ENCODE measurements around the gene JAK3.
"Not testable (repeated sequence)": the region's sequence is repeated elsewhere in the genome, so short reads cannot be mapped to it uniquely, and the experiment has no call there.

The JAK3 gene

DNA sequence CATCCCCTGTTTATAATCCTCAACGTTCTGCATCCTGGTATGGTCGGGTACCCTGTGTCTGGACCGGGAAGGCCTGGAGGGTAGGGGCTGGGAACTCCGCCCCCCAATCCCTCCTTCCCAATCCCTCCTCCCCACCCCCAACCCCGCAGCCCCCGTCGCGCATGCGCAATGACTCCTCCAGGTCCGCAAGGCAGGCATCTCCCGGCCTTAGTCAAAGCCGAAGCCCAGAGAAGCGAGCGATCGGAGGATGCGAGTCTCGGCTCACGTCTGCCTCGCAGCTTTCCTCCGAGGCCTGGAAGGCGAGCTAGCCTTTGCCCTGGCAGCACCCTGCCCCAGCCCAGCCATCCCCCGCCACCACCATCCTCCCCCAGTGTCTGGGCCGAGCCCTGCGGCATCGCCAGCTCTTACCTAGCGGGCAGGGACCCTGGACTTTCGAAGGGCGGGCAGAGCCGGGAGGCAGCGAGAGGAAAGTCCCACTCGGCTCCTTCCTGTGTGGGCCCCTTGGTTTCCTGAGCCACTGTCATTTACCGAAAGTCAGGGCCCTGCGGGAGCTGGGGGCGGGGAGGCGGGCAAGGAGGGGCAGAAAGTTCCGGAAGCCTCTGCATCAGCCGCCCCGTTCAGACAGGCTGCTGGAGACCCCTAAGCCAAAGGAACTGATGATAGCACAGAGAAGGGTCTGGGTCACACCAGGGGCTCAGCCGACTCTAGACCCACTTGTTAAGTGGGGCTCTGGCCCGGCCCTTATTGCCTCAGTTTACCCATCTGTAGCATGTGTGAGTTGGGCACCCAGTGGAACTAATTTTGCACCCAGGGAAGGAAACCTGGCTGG is at the start of gene JAK3:
TSS of gene JAK3 (minus strand) at position 445 of the 829 bp plus-strand sequence. CDS start 3,565 bp downstream, outside the sequence.
- peak; percentile 95 for DNase-seq

DNA sequence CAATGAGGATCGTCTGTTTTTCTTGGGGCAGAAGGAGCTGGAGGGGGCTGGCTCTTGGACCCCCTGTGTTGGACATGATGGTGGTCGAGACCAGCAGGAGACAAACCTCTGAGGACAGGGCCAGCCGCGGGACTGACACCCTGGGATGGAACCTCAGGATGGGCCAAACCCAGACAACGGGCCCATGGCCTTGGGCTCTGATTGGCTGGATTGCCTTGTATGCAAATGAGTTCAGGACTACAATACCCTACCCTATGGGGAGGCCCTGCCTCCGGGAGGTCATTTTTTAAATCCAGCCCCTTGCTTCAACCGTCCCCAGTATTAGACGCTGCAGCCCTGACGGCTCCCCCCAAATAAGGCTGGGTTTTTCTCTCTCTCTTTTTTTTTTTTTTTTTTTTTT is 46.0 kb upstream of the JAK3 start:
- no peak for DNase-seq

DNA sequence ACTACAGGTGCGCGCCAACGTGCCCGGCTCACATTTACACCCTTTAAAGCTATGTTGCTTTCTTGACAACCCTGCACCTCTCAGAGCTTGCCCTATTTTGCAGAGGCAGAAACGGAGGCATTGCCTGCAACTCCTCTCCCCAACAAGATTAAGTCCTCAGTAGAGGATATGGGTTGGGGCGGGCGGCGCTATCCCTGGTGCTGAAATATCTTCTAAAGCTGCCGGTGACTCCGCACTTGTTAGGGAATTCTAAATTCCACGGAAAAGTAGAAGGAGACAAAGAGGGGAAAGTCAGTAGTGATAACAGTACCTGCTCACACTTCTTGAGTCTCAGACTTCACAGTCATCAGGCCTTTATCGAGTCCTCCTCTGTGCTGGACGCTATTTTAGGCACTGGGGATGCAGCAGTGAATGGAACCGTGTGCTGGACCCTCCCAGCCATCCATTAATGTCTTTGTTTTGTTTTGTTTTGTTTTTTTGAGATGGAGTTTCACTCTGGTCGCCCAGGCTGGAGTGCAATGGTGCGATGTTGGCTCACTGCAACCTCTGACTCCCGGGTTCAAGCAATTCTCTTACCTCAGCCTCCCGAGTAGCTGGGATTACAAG is 41.9 kb upstream of the JAK3 start:
- DNase-seq: no peak

DNA sequence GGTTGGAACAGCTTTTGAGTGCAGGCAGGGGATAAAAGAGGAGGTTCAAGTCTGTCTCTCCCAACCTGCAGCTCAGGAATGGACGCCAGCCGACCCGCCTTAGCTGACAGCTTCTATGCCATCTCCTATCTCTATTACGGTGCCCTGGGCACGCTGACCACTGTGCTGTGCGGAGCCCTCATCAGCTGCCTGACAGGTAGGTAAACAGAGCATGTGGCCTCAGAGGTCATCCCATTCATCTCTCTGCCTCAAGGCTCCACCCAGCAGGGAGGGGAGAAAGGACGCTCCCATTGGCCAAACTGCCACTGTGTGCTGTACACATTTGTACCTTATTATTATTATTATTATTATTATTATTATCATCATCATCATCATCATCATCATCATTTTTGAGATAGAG is 40.5 kb upstream of the JAK3 start:
- DNase-seq: no peak

DNA sequence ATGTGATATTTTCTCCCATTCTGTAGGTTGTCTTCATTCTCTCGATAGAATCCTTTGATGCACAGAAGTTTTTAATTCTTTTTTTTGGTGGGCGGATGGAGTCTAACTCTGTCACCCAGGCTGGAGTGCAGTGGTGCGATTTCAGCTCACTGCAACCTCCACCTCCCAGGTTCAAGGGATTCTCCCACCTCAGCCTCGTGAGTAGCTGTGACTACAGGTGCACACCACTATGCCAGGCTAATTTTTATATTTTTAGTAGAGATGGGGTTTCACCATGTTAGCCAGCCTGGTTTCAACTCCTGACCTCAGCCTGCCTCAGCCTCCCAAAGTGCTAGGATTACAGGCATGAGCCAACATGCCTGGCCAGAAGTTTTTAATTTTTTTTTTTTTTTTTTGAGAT is 39.4 kb upstream of the JAK3 start:
- DNase-seq: not testable (repeated sequence)

DNA sequence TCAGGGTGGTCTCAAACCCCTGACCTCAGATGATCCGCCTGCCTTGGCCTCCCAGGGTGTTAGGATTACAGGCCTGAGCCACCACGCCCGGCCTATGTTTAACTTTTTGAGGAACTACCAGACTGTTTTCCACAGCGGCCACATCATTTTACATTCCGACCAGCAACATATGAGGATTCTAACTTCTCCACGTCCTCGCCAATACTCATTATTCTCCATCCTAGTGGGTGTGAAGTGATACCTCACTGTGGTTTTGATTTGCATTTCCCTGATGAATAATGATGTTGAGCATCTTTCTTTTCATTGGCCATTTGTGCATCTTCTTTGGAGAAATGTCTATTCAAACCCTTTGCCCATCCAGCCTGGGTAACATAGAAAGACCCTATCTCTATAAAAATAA is 38.7 kb upstream of the JAK3 start:
- no peak for DNase-seq

DNA sequence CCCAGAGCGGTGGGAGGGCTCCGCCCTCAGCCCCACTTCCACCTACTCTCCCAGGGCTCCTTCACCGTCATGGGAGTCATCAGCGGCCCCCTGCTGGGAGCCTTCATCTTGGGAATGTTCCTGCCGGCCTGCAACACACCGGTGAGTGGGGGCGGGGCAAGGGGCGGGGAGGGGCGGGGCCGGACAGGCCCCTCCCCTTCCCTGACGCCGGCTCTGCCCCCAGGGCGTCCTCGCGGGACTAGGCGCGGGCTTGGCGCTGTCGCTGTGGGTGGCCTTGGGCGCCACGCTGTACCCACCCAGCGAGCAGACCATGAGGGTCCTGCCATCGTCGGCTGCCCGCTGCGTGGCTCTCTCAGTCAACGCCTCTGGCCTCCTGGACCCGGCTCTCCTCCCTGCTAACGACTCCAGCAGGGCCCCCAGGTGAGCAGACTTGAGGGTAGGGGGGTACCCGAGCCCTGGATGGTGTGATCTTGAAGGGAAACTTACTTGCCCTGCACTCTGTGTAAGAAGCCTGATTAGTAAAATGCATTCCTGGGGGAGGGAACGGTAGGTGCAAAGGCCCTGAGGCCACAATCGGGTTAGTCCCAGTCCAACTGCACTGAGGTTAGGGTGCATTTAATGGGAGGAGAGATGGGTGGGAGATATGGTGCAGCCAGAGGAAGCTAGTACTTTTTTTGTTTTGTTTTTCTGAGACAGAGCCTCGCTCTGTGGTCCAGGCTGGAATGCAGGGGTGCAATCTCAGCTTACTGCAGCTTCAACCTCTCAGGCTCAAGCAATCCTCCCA is 36.0 kb upstream of the JAK3 start:
- no peak for DNase-seq

DNA sequence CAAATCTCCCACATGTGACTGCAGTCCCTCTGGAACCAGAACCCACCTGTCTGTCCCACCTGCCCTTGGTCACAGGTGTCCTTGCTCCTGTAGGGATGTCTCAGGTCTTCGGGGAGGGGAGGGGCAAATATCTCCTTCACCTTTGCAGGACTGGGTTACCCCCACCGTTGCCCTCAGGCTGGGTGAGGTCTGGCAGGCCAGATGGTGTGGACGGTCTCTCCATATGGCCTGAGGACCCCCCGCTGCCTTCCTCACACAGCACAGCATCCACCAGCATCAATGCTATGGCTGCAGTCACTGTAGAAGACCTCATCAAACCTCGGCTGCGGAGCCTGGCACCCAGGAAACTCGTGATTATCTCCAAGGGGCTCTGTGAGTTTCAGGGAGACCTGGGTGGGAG is 33.9 kb upstream of the JAK3 start:
- DNase-seq: no peak

DNA sequence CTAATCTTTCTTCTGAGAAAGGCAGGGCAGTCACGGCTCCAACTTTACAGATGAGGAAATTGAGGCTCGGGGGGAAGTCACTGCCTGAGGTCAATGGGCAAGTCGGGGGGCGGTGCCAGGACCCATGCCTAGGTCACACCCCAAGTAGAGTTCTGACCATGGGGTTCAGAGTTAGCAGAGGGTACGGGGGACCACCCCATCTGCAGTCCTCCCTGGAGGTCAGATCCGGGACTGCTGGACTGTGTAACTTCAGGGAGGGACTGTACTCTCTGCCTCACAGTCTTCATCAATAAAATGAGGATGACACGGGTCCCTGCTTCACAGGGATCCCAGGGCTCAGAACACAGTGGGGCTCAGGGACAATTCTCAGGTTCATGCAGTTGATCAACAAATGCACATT is 31.7 kb upstream of the JAK3 start:
- DNase-seq: no peak

DNA sequence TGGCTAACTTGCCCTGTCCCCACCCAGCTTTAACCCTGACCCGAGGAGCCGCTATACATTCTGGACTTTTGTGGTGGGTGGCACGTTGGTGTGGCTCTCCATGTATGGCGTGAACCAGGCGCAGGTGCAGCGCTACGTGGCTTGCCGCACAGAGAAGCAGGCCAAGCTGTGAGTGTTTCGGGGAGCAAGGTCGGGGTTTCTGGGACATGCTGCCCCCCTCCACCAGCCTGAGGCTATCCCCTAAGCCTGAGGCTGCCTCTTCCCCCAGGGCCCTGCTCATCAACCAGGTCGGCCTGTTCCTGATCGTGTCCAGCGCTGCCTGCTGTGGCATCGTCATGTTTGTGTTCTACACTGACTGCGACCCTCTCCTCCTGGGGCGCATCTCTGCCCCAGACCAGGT is 29.9 kb upstream of the JAK3 start:
- no peak for DNase-seq

DNA sequence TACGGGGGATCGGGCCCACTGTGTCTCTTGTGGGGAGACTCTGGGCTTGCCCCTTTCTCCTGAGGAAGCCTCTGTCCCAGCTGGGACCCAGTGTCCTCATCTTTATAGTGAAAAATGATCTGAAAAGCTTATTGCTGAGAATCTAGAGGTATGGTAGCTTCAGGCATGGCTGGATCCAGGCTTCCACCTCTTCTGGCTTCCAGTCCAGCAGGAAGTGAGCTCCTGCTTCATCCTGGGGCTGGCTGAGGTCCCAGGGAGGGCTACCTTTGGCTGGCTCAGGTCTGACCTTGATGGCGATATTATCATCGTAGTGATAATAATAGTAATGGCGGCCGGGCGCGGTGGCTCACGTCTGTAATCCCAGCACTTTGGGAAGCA is 27.0 kb upstream of the JAK3 start:
- DNase-seq: no peak

DNA sequence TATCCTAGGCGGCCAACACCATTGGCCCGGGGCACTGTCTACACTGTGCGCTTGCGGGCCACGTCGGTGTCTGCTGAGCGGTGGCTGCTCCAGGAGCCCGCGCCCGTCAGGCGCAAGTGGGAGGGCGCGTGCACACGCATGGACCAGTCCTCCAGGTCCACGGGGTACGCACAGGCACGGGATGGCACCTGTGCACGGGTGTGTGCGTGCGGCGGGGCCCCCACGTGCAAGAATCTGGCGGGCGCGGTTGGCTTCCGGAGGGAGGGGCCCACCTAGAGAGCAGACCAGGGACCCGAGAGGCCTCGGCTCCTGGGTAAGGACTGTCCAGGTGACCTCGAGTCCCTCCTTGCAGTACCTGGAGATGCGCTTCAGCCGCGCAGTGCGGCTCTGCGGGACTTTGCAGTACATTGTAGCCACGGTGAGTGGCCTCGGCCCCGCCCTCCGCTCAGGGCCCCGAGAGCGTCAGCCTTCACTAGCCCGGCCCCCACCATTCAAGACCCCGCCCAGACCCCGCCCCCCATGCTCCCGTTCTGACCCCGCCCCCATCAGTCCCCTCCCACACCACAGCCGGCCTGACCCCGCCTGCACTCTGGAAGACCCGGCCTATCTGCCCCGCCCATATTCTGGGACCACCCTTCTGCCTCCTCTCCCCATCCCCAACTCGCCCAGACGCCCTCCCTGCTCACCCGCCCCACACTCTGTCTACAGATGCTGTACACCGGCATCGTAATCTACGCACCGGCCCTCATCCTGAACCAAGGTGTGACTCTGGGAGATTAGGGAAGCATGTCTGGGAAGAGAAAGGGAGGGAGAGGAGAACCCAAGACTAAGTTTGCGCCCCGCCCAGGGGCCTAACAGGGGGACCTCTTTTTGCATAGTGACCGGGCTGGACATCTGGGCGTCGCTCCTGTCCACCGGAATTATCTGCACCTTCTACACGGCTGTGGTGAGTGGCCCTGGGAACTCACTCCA is 26.3 kb upstream of the JAK3 start:
- DNase-seq: peak; percentile 87

DNA sequence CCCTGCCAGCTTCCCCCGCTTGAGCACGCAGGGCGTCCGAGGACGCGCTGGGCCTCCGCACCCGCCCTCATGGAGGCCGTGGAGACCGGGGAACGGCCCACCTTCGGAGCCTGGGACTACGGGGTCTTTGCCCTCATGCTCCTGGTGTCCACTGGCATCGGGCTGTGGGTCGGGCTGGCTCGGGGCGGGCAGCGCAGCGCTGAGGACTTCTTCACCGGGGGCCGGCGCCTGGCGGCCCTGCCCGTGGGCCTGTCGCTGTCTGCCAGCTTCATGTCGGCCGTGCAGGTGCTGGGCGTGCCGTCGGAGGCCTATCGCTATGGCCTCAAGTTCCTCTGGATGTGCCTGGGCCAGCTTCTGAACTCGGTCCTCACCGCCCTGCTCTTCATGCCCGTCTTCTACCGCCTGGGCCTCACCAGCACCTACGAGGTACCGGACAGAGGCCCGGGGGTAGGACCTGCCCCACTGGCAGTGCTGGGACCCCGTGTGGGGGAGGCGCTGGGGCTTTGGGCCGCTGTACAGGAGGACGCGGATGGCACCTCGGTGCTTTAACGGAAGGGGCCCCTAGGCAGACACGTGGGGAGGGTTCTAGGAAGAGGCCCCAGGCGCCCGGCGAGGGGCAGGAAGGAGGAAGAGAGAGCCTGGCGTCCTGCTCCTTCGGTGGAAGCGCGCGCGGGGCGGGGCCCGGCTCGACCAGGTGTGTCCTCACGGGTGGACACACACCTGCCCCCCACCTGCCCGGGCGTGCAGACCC is 24.6 kb upstream of the JAK3 start:
- DNase-seq: peak; percentile 82

DNA sequence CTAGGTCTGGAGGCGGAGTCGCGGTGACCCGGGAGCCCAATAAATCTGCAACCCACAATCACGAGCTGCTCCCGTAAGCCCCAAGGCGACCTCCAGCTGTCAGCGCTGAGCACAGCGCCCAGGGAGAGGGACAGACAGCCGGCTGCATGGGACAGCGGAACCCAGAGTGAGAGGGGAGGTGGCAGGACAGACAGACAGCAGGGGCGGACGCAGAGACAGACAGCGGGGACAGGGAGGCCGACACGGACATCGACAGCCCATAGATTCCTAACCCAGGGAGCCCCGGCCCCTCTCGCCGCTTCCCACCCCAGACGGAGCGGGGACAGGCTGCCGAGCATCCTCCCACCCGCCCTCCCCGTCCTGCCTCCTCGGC is 24.1 kb upstream of the JAK3 start, which contains the start of gene SLC5A5:
TSS of gene SLC5A5 (plus strand) at position 68 of the 373 bp plus-strand sequence. CDS start 375 bp downstream, outside the sequence.
- DNase-seq: peak; percentile 68

DNA sequence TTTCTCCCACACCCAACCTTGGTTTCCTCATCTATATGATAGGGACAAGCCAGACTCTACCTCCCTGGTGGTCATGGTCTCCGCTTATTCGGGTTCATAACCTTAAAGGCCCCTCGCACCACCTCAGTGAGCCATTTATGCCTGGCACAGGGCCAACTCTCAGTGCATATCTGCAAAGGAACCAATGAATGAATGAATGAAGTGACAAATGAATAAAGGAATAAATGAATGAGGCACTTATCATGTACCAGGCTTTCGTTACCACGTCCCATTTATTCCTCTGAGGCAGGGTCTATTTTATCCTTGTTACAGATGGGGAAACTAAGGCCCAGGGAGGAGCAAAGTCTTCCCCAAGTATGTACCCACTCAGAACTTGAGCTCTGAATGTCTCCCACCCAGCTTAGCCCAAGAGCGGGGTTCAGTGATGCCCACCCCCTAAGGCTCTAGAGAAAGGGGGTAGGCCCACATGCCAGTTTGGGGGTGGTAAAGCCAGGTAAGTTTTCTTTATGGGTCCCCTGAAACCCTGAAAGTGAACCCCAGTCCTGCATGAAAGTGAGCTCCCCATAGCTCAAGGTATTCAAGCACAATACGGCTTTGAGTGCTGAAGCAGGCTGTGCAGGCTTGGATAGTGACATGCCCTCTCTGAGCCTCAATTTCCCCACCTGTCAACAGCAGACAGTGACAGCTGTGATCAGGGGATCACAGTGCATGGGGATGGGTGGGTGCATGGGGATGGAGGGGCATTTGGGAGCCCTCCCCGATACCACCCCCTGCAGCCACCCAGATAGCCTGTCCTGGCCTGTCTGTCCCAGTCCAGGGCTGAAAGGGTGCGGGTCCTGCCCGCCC is 23.5 kb upstream of the JAK3 start:
- no peak for DNase-seq

DNA sequence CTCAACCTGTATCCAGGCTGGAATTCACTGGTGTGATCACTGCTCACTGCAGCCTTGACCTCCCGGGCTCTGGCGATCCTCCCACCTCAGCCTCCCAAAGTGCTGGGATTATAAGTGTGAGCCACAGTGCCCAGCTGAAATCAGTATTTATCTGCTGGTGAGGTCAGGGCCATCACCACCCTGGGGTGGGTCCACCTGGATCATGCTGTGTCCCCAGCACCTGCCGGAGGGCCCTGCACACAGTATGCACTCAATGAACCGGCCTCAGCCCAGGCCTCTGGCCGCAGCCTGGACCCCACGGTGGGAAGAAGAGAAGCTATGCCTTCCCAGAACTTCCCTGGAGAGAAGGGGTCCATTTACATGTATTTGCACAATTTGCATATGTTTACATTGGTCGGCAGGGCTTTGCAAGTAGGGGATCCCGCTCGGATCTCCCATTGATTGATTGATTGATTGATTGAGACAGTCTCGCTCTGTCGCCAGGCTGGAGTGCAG is 21.4 kb upstream of the JAK3 start:
- DNase-seq: no peak

DNA sequence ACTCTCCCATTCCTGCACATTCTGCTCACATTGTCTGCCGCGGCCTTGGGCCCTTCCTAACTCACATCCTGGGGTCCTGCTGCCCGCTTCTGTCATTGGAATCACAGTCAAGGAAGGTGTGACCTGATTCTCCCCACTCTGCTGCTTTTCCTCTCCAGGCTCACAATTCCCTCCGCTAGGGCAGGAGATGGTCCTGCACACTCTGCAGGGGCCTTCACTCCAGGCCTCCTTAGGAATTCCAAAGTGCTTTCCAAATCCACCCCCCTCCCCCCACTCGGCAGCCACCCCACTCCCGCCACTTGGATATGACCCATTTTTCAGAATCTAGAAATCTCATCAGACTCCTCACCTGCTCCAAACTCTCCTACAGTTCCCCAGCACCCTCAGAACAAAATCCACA is 20.9 kb upstream of the JAK3 start:
- no peak for DNase-seq

DNA sequence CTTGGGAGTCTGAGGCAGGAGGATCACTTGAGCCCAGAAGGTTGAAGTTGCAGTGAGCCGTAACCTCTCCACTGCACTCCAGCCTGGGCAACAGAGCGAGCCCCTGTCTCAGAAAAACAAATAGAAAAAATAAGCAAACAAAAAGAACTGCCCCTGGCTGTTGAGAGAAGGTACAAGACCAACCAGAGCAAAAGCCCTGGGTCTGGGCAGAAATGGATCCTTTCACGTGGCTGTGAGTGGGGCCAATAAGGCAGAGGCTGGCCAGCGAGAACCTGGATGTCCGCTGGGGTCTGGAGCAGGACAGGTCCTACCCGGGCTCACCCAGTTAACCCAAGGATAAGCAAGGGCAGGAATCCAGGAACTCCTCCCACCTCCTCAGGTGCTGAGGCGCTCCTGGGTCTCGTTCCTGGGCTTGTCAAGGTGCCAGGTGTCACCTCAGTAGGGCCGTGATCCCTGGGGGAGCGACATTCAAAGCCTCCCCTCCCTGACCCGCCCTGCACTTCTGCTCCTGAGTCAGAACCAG is 19.2 kb upstream of the JAK3 start:
- no peak for DNase-seq

DNA sequence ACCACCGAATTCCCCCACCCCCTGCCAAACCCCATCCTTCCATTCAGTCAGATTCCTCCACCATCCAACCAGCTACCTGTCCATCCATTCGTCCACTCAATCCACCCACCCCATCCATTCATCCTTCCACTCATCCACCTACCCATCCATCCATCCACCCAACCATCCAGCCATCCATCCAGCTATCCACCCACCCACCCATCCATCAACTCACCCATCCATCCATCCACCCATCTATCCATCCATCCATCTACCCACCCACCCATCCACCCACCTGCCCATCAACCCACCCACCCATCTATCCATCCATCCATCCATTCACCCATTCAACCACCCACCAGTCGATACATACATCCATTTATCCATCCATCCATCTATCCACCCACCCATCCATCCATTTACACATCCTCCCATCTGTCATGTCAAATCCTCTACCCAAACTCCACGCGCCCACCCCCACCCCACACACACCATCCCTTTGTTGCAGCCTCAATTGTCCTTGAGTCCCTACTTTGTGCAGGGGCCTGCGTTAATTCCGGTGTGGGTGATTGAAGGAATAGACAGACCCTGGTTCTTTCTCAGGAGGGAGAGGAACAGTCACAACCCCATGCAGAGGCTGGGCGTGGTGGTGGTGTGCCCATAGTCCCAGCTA is 18.7 kb upstream of the JAK3 start:
- DNase-seq: no peak
